GM04503 (cell line): ENCODE data around the gene COL4A1.
A peak's percentile ranks its signal among the peaks of the same experiment; 100 is the strongest.

Experiments
- DNase-seq: peaks from one replicate; pipeline ENCODE4 v3.0.0-alpha.2; 2012; ENCODE audit warnings: low read depth

The COL4A1 gene

GRCh38 chr13:110308656-110309359, 1.9 kb upstream of the COL4A1 start:
- DNase-seq, result no peak

DNA sequence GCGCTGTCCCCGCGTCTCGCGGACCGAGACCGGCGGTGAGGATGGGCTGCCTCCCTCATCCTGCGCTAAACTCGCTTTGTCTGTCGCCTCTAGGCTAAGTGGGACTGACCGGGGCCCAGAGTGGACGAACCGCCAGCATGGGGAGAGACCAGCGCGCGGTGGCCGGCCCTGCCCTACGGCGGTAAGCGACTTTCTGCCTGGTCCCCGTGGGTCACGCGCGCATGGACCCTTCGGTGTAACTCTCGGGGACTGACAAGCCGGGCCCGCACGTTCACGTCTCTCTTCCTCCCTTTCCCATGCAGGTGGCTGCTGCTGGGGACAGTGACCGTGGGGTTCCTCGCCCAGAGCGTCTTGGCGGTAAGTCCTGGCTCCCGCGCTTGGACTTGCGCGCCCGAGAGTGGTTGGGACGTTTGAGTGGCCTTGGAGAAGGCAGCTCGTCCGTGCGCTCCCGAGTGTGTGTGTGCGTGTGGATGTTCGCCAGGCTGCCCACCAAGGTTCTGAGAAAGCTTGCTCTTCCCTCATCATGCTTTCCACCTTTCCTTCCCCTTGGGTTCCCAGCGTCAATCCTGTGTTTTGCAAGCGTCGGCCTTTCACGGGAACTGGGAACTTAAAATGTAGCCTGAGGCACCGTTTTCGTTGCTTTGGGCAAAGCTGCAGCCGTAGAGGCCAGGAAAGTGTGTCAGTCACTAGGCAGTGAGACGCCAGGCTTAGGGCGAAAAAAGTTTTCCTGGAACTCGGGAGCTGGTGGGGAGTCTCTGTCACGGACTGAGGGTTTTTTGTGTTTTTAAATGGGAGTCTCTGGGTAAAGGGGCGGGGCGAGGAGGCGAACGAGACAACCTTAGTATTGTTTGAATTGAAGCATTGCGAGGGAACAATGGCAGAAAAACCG, 1.1 kb upstream of the COL4A1 start:
- DNase-seq, result no peak

DNA sequence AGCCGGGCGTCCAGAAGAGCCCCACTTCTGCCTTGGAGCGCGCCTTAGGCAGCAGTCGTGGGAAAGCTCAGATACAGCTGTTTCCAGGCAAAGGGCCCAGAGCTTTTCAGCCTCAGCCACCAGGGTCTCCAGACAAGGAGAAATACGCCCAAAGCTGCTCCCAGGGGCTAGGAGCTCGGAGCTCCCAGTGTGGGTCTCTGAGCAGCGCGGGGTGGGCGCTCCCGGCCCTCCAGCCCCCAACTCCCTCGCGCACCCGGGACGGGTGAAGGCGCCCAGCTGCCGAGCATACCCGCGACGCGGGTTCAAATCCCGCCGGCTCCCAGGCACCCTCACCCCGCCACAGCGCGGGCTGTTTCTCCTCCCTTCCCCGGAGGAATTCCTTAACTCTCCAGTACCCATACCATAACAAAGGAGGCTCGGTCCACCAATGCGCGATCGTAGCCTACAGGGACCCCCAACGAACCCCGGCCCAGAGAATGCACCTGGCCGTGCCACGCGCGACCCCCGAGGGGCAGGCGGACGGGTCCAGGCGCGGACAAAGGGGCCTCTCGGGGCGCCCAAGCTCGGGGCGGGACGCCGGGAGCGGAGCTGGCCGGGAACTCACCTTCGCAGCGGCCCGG, 507 bp downstream of the COL4A1 start:
- DNase-seq, result no peak

DNA sequence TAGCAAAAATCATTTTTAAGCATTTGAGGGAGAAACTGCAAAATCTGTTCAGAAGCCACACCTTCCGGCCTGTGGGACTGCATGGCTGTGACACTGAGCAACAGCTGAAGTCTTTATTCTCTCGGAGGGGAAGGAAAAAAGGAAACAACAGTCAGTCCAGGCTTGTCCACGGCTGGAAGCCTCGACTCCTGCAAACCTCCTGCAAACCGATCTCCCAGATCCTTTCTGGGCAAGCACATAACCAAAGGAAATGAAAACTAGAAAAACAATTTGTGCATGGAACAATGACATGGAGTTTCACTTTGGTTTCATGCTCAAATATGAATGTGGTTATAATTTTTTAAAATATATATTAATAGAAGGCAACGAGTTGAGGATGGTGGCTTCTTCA, 1.0 kb downstream of the COL4A1 start:
- DNase-seq, result no peak

DNA sequence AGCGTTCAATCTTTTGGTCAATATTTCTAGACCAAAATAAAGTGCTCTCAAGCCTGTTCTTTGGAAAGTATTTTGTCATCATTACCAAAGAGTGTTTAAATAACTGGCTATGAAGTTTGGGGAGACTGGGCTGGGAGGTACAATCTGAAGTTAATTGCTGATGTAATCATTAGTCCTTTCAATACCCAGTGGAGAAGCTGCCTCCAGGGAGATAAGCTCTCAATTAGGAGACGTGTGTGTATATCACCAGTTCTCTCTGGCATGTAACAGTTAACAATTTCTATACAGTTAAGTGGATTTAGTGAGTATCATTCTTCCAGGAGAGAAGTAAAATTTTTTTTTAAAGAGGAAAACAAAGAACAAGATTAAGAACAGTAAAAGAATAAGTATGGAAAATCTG, 1.4 kb downstream of the COL4A1 start:
- DNase-seq, result no peak

- no peak for DNase-seq
Observed at GRCh38 chr13:110305001-110305400, 2.0 kb downstream of the COL4A1 start.

DNA sequence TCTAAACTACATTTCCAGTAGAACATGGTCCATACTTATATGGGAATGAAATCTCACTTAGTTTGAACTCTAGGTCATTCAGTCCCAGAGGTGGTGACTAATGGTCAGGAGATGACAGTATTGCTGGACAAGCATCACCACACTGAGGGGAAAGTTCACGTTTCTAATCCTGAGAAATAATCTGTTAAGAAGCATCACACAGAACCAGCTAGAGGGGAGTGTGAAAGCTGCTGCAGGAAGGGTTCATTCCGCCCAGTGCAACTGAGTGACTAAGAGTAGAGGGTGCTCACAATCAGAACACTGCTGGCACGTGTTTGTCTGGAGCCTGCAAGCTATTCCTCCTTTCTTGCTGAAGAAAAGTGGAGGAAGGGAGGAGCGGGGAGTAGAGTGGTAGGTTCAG, 2.7 kb downstream of the COL4A1 start:
- DNase-seq, result no peak

DNA sequence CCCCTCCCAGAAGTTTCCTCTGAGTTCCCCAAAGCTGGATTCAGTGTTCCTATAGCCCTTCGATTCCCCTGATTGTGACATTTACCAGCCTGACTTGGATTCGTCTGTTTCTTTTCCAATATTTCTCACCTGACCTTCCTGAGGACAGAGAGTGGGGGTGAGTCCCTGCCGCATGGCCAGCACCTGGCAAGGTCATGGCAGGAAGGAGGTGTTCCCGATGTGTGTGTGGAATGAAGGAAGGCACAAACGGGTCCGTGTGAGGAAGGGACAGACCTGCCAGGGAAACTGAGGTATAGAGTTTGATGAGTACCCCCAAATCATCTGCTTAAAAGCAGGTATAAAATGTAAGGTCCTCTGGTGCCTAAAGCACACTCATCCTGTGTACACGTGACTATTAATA, 3.3 kb downstream of the COL4A1 start:
- DNase-seq, result no peak

- no peak for DNase-seq
Observed at GRCh38 chr13:110302997-110303396, 4.0 kb downstream of the COL4A1 start.

DNA sequence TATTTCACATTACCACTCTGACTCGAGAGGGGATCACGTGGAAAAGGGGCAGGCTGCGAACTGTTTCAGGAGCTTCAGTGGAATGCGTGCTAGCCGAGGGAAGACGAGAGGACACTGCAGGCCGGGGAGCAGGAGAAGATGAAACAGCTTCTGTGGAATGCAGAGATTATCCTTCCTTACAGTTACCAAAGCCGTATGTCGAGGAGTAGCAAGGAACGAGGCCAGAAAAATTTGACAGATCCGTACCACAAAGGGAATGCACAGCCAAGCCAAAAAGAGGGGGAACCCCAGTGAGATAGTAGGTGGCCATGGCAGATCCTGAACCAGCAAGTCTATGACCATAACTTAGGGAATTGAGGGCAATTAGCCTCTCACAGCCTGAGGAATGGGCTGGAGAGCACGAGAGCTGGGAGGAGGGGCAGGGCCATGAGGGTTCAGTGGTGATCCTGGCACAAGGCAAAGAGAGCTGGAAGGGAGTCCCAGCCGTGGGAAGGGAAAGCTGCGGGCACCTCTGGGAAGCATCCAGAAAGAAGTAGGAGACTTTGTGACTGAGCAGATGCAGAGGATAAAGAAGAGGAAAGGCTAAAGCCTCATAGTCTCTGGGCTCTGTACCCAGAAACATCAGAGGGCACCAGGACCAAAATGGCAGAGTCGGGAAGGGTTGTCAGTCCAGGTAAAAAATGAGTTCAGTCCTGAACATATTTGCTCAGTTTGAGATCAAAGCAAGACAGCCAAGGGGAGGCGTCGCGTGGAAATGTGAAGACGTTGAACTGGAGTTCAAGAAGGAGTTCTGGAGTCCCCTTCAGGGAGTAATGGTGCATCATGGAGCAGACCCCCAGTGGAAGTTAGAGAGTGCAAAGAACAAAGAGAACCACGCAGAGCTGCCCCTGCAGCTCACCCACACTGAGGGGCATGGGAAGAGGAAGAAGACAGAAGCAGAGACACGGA, 5.1 kb downstream of the COL4A1 start:
- DNase-seq, result peak; percentile 76

GRCh38 chr13:110301083-110301482, 5.9 kb downstream of the COL4A1 start:
- DNase-seq, result no peak

- DNase-seq, result no peak
Observed at GRCh38 chr13:110300090-110300815, 6.7 kb downstream of the COL4A1 start.

GRCh38 chr13:110299283-110299840, 7.6 kb downstream of the COL4A1 start:
- no peak for DNase-seq

DNA sequence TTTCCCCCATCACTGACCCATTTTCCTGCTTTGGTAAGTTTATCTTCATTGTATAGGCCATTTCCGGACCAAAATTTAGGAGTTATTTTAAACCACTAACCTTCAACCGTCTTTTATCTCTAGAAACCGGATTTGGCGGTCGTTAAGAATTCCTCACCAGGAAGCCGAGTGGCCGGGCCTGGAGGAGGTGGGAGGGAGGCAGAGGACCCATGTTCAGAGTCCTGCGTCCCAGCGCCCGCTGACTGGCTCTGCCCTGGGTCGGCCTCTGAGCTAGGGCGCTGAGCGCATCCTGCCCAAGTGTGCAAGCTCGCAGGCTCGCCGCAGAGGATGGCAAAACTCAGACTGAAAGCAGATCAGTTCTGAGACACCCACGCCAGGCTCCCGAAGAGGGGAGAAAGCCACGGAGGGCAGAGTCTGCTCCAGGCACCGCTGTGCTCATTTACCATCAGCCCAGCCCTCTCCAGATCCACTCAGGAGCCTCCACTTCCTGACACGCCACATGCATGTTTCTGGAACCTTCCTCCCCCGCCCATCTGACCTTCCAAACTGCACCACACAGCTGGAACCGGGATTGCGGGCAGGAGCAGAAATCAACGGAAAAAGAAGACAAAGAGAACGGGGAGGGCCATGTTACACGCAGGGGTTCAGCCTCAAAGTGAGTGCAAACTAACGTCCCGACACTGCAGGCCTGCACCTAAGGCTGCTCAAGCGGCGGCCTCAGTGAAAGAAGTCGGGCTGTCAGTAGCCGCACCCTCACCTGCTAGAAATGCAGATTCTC, 8.3 kb downstream of the COL4A1 start:
- DNase-seq, result no peak

DNA sequence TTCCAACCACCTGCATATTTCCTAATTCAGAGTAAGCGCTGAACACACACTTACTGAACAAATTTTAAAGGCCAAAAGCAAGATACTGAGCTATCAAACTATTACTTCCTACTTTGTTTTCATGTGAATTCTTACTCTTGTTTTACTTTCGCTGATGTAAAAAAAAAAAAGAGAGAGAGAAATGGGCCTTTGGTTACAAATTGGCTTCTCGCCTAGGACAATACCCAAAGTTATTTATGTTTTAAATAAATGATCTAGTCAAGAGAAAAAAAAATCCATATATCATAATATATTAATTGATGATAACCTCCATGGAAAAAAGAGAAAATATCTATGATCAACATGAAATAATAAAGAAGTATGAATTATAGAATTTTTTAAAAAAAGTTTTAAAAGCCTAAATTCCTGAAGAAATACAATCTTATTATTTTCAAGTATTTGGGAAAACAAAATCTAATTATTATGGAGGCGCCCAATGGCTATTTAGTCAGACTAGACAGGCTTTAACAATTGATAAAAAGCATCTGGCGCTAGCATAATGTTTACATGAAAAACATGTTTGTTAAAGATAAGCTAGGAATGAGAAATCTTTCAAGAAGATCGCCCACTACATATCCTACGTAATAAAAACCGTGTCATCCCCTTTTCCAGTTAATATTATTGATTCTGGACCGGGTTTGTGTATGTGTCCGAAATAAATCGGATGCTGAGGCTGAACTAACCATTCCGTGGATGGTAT, 9.0 kb downstream of the COL4A1 start:
- no peak for DNase-seq

DNA sequence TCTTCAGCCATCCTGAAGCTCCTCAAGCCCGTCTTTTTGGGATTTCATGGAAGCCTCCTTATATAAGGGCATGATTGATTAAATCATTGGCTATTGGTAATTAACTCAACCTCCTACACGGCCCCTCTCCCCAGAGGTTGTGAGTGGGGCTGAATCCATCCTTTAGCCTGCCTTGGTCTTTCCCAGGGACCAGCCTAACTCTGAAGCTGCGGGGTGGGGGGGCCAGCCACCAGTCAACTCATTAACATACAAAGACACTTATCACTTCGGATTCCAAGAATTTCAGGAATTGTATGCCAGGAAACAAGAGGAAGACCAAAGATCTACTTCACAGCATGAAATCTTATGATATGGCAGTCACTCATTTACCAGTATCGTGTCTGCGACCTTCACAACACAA, 9.9 kb downstream of the COL4A1 start:
- no peak for DNase-seq

GRCh38 chr13:110294622-110295021, 12.3 kb downstream of the COL4A1 start:
- DNase-seq, result no peak

- peak; percentile 75 for DNase-seq
Observed at GRCh38 chr13:110294146-110294545, 12.8 kb downstream of the COL4A1 start.

- DNase-seq, result no peak
Observed at GRCh38 chr13:110293649-110294048, 13.3 kb downstream of the COL4A1 start.
